Measurements from ENCODE around the gene ATP9B.

- TF ChIP-seq EZH2phosphoT487 (IDR thresholded peaks at IDR 0.05; ENCODE audit: borderline replicate concordance, low read length) (no peak), CTCF (conservative IDR thresholded peaks at IDR 0.05; ENCODE audit: low read depth, low read length) (no peak), EZH2 (IDR thresholded peaks at IDR 0.05; ENCODE audit: low read length, unreplicated experiment) (no peak)
Observed at GRCh38 chr18:79169958-79170555, 100.9 kb downstream of the ATP9B start.

All from PC-3 (cell line).